ENCODE results near the gene PUS1.
"Not testable (repeated sequence)": the region's sequence is repeated elsewhere in the genome, so short reads cannot be mapped to it uniquely, and the experiment has no call there.

Gene PUS1

GRCh38 chr12:131959641-131960589, 30.8 kb downstream of the PUS1 start:
- DNase-seq (ENCODE audit: low read depth in 2 of 2) = no peak

GRCh38 chr12:131960590-131961325, 31.7 kb downstream of the PUS1 start:
- not testable (repeated sequence) for DNase-seq (ENCODE audit: low read depth in 2 of 2)

GRCh38 chr12:131961328-131961727, 32.3 kb downstream of the PUS1 start:
- not testable (repeated sequence) for DNase-seq (ENCODE audit: low read depth in 2 of 2)

- no peak for DNase-seq (ENCODE audit: low read depth in 2 of 2)
Observed at GRCh38 chr12:131962069-131962468, 33.0 kb downstream of the PUS1 start.

GRCh38 chr12:131963381-131963780, 34.3 kb downstream of the PUS1 start:
- no peak for DNase-seq (ENCODE audit: low read depth in 2 of 2)

- DNase-seq (ENCODE audit: low read depth in 2 of 2) = no peak
Observed at GRCh38 chr12:131965073-131965472, 36.0 kb downstream of the PUS1 start.

- DNase-seq (ENCODE audit: low read depth in 2 of 2) = no peak
Observed at GRCh38 chr12:131971226-131971625, 42.1 kb downstream of the PUS1 start.

- no peak for DNase-seq (ENCODE audit: low read depth in 2 of 2)
Observed at GRCh38 chr12:131975228-131975627, 46.2 kb downstream of the PUS1 start.

GRCh38 chr12:131979606-131980005, 50.5 kb downstream of the PUS1 start:
- DNase-seq (ENCODE audit: low read depth in 2 of 2) = no peak

- no peak for DNase-seq (ENCODE audit: low read depth in 2 of 2)
Observed at GRCh38 chr12:131980263-131980662, 51.2 kb downstream of the PUS1 start.

GRCh38 chr12:131981388-131981787, 52.3 kb downstream of the PUS1 start:
- DNase-seq (ENCODE audit: low read depth in 2 of 2) = no peak

- no peak for DNase-seq (ENCODE audit: low read depth in 2 of 2)
Observed at GRCh38 chr12:131982041-131982440, 53.0 kb downstream of the PUS1 start.

GRCh38 chr12:131983026-131983425, 54.0 kb downstream of the PUS1 start:
- no peak for DNase-seq (ENCODE audit: low read depth in 2 of 2)

- no peak for DNase-seq (ENCODE audit: low read depth in 2 of 2)
Observed at GRCh38 chr12:131983554-131983953, 54.5 kb downstream of the PUS1 start.

- no peak for DNase-seq (ENCODE audit: low read depth in 2 of 2)
Observed at GRCh38 chr12:131984334-131984733, 55.3 kb downstream of the PUS1 start.

GRCh38 chr12:131985510-131985875, 56.4 kb downstream of the PUS1 start:
- DNase-seq (ENCODE audit: low read depth in 2 of 2) = not testable (repeated sequence)

GRCh38 chr12:131986361-131986760, 57.3 kb downstream of the PUS1 start:
- DNase-seq (ENCODE audit: low read depth in 2 of 2) = no peak

- no peak for DNase-seq (ENCODE audit: low read depth in 2 of 2)
Observed at GRCh38 chr12:131986910-131987309, 57.8 kb downstream of the PUS1 start.

GRCh38 chr12:131987552-131987951, 58.5 kb downstream of the PUS1 start:
- DNase-seq (ENCODE audit: low read depth in 2 of 2) = no peak

- no peak for DNase-seq (ENCODE audit: low read depth in 2 of 2)
Observed at GRCh38 chr12:131988054-131988796, 59.1 kb downstream of the PUS1 start.

- DNase-seq (ENCODE audit: low read depth in 2 of 2) = no peak
Observed at GRCh38 chr12:131989021-131989420, 59.9 kb downstream of the PUS1 start.
